K562 (cell line): ENCODE measurements around the gene MCU. TPM values are rescaled to one million over a fixed set of nuclear protein-coding genes. Genes with fewer than 3 reads are reported as not detected.
A peak's percentile ranks its signal among the peaks of the same experiment; 100 is the strongest.

Experiments
- ATAC-seq: fragments of 200-7000 bp; cut with Tn5 transposase; 3 replicates; pipeline ENCODE4 v1.9.1; 2020; ENCODE audit warnings: moderate library complexity
- BruUV-seq: library from RNA; stranded (reverse); fragments of 400-500 nt; replicated peaks from 2 replicates; lab custom pipeline; 2021; lab: Mats Ljungman, UMichigan
- CTCF ChIA-PET: fragments of 300-600 bp; formaldehyde crosslinking; extraction: SDS; loops from one replicate; lab custom pipeline; 2021; ENCODE audit warnings: low intra/inter-chr PET ratio; lab: Yijun Ruan, JAX
- POLR2A ChIA-PET: fragments of 300-600, 350-650 bp; sonication (Branson Sonifier 250); formaldehyde crosslinking; extraction: SDS; loops from one replicate; lab custom pipeline; 2021; ENCODE audit warnings: antibody characterized with exemption, inconsistent platforms; lab: Yijun Ruan, JAX
- DNase-seq, 4 experiments: peaks; one replicate each; pipeline versions ENCODE4 v3.0.0 to v3.0.0-alpha.2; 2011 to 2018; ENCODE audit warnings: low spot score in 3 of 4, mixed read lengths in 3 of 4; ENCODE audit errors: extremely low read depth in 1 of 4
- FAIRE-seq: peaks from 2 replicates; lab custom pipeline; 2011; peaks lifted over from hg19 to GRCh38; lab: Jason Lieb, UNC
- H2AFZ ChIP-seq: 2 replicates; pipeline ENCODE4 v1.6.0; 2011; ENCODE audit warnings: low read depth, low read length, control low read depth, inconsistent platforms
- H3K27ac ChIP-seq: fragments of 200-600 bp; 3 replicates; pipeline ENCODE4 v1.8.0; 2011; ENCODE audit warnings: low read depth, mild to moderate bottlenecking, control low read depth, inconsistent platforms, low read length, moderate library complexity, mixed read lengths; ENCODE audit errors: extremely low read depth
- H3K27me3 ChIP-seq, 2 experiments: fragments of 300-600 bp in 1 of 2; 2 replicates in 1 of 2; 3 replicates in 1 of 2; pipeline versions ENCODE4 v1.6.0 to v1.8.0; 2011; ENCODE audit warnings: inconsistent platforms in 2 of 2, low read length in 2 of 2, mild to moderate bottlenecking in 1 of 2, mixed read lengths in 1 of 2, moderate library complexity in 1 of 2; ENCODE audit not compliant: control insufficient read depth in 2 of 2, insufficient read depth in 2 of 2
- H3K36me3 ChIP-seq: fragments of 300-600 bp; 3 replicates; pipeline ENCODE4 v1.8.0; 2011; ENCODE audit warnings: mild to moderate bottlenecking, low read length, inconsistent platforms; ENCODE audit not compliant: control insufficient read depth, insufficient read depth
- H3K4me1 ChIP-seq, 2 experiments: fragments of 200-600 bp in 1 of 2; replicated peaks in 1 of 2; 2 replicates in 1 of 2; 3 replicates in 1 of 2; pipeline versions ENCODE4 v1.5.1 to v1.8.0; 2011; ENCODE audit warnings: inconsistent platforms in 2 of 2, low read length in 2 of 2, mild to moderate bottlenecking in 1 of 2, mixed read lengths in 1 of 2, moderate library complexity in 1 of 2; ENCODE audit not compliant: control insufficient read depth in 2 of 2, insufficient read depth in 2 of 2
- H3K4me2 ChIP-seq: 2 replicates; pipeline ENCODE4 v1.6.1; 2011; ENCODE audit warnings: low read length, control low read depth, inconsistent platforms, mixed read lengths; ENCODE audit not compliant: insufficient read depth
- H3K4me3 ChIP-seq: fragments of 200-600 bp; sonication (generic), shearing (Covaris generic); 2 replicates; pipeline ENCODE4 v1.5.1; 2016; ENCODE audit warnings: control low read depth, inconsistent platforms
- H3K79me2 ChIP-seq: fragments of 200-600 bp; 3 replicates; pipeline ENCODE4 v1.8.0; 2011; ENCODE audit warnings: low read length, inconsistent platforms; ENCODE audit not compliant: control insufficient read depth, insufficient read depth
- H3K9ac ChIP-seq, 2 experiments: 2 replicates each; pipeline versions ENCODE4 v1.6.0 to v1.6.1; 2011; ENCODE audit warnings: low read depth in 2 of 2, low read length in 2 of 2, control low read depth in 1 of 2, inconsistent platforms in 1 of 2, mild to moderate bottlenecking in 1 of 2, mixed read lengths in 1 of 2; ENCODE audit not compliant: insufficient read depth in 1 of 2
- H3K9me1 ChIP-seq: one replicate; pipeline ENCODE4 v1.6.0; 2011; ENCODE audit warnings: inconsistent platforms, mild to moderate bottlenecking, low read length, moderate library complexity; ENCODE audit not compliant: control insufficient read depth, insufficient read depth
- H3K9me3 ChIP-seq: replicated peaks from 2 replicates; pipeline ENCODE4 v1.5.1; 2011; ENCODE audit warnings: low read depth, low read length, inconsistent platforms; ENCODE audit not compliant: control insufficient read depth, insufficient read depth
- H4K20me1 ChIP-seq: replicated peaks from 2 replicates; pipeline ENCODE4 v1.6.1; 2011; ENCODE audit warnings: low read length, inconsistent platforms, mixed read lengths; ENCODE audit not compliant: control insufficient read depth, insufficient read depth
- BRCA1 ChIP-seq, 2 experiments: fragments of 450-650 bp in 1 of 2; sonication (generic) in 1 of 2; formaldehyde crosslinking in 1 of 2; IDR thresholded peaks; 2 replicates each; pipeline versions ENCODE4 v1.5.0 to v1.6.1; 2017 to 2020; ENCODE audit warnings: mild to moderate bottlenecking in 1 of 2, missing genetic modification reagents in 1 of 2
- ESRRA ChIP-seq: fragments of 450-650 bp; IDR thresholded peaks from 2 replicates; pipeline ENCODE4 v1.6.1; 2014; ENCODE audit warnings: low read depth, mild to moderate bottlenecking, moderate library complexity, borderline replicate concordance
- ETS2 ChIP-seq: IDR thresholded peaks from 2 replicates; pipeline ENCODE4 v1.6.1; 2016; ENCODE audit warnings: borderline replicate concordance, missing genetic modification characterization, mild to moderate bottlenecking, moderate library complexity, missing compliant biosample characterization; ENCODE audit not compliant: poor library complexity, severe bottlenecking
- FIP1L1 ChIP-seq: fragments of 200-400 bp; formaldehyde crosslinking; IDR thresholded peaks from 2 replicates; pipeline ENCODE4 v1.6.1; 2018; ENCODE audit warnings: mild to moderate bottlenecking, low read depth, low read length; ENCODE audit not compliant: poor library complexity, severe bottlenecking
- FOXJ2 ChIP-seq: fragments of 200-800 bp; sonication (Bioruptor generic); IDR thresholded peaks from 2 replicates; pipeline ENCODE4 v1.6.1; 2016; ENCODE audit warnings: missing genetic modification characterization, missing compliant biosample characterization
- HDAC1 ChIP-seq, 2 experiments: fragments of 450-650 bp; IDR thresholded peaks; 2 replicates each; pipeline ENCODE4 v1.6.1; 2016 to 2017; ENCODE audit warnings: inconsistent platforms in 1 of 2, mild to moderate bottlenecking in 1 of 2, moderate library complexity in 1 of 2
- RFX1 ChIP-seq: fragments of 450-650 bp; IDR thresholded peaks from 2 replicates; pipeline ENCODE4 v1.6.1; 2016; ENCODE audit warnings: mild to moderate bottlenecking, moderate library complexity
- SIN3A ChIP-seq, 2 experiments: fragments of 150-350 bp in 1 of 2; IDR thresholded peaks; 2 replicates each; pipeline ENCODE4 v1.6.1; 2011 to 2016; ENCODE audit warnings: borderline replicate concordance in 2 of 2, low read depth in 2 of 2, low read length in 2 of 2, mild to moderate bottlenecking in 2 of 2, moderate library complexity in 2 of 2; ENCODE audit not compliant: control insufficient read depth in 1 of 2
- SIN3B ChIP-seq: fragments of 450-650 bp; IDR thresholded peaks from 2 replicates; pipeline ENCODE4 v1.6.1; 2017; ENCODE audit warnings: low read depth, mild to moderate bottlenecking, moderate library complexity
- WGBS: fragments of 100-300 bp; shearing (Covaris generic); methylation state at CpG from one replicate; pipeline ENCODE4 v1.1.6; 2016; ENCODE audit warnings: low coverage, mixed read lengths; ENCODE audit not compliant: insufficient coverage; ENCODE audit errors: missing lambda C conversion rate; 5-methylcytosine and 5-hydroxymethylcytosine counted together
- in situ Hi-C: fragments of 300-500 bp; cut with MboI; formaldehyde crosslinking; loops from 4 replicates; pipeline ENCODE4 v1.15.0; 2018; ENCODE audit warnings: inconsistent platforms, mixed read lengths
- intact Hi-C: fragments of 100-400 bp; cut with micrococcal nuclease; formaldehyde crosslinking; loops from 2 replicates; pipeline ENCODE4 v1.14.2; 2022
- polyA plus RNA-seq, 8 experiments: library from polyadenylated mRNA; depleted of rRNA in 4 of 8; stranded (reverse) in 5 of 8; unstranded in 3 of 8; fragments of >200 nt; fragmentation: Nextera tagmentation in 2 of 8; fragmentation: Illumina TruSeq in 1 of 8; extraction: Ambion mirVana in 2 of 8; extraction: Trizol in 1 of 8; gene quantifications; 2 replicates each; pipeline versions ENCODE4 v1.2.1 to v1.2.3, GENCODE V29; 2011 to 2014; ENCODE audit warnings: inconsistent platforms in 1 of 8, missing spikeins in 1 of 8
- total RNA-seq, 7 experiments: library from RNA; depleted of rRNA in 6 of 7; stranded (reverse); fragments of >200 nt in 6 of 7; fragmentation: Illumina TruSeq in 2 of 7; extraction: Trizol in 2 of 7; gene quantifications; 2 replicates each; pipeline versions ENCODE4 v1.2.1 to v1.2.3, GENCODE V29; 2011 to 2021; ENCODE audit warnings: low replicate concordance in 1 of 7

MCU gene
- total and polyA plus RNA-seq, 9 of the 15 experiments (the other 6 are each of a cell fraction or from before 2014, with no cell fraction given) = 8.2 to 88.8 (median 21.3) TPM

DNA sequence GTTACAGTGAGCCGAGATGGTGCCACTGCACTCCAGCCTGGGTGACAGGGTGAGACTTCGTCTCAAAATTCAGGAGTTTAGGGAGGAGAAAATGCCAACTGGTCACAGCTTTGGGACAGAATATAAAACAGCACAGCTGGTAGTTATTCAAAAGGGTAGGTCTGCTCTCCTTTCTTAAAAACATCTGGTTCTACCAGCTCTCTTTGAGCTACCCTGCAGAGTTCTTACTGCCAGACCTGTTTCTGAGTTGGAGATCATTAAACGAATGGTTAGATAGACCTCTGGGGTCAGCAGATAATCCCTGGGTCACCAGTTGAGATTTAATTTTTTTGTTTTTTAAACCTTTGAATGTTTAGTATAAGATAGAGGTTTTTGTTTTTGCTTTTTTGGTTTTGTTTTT is 52.6 kb downstream of the MCU start:
- ATAC-seq = no peak
- no peak overlapping the region for H3K4me3 ChIP-seq
- H3K79me2 ChIP-seq = no peaks in the 10 kb centered on the region
- TF ChIP-seq BRCA1 (IDR thresholded peaks at IDR 0.05) (no peak), BRCA1 (CRISPR knock-in tag; IDR thresholded peaks at IDR 0.05) (no peak), SIN3B (no peak), FIP1L1 (no peak)
- in situ Hi-C loops = no loop called here
- H3K27me3 ChIP-seq = no peaks in the 10 kb centered on the region
- WGBS = 38% methylated on average over 3 of the region's 3 CpGs
- no peaks in the 10 kb centered on the region for H3K9me1 ChIP-seq
- H3K9ac ChIP-seq = no peak overlapping the region
- no TSS peak for BruUV-seq
- no peaks in the 10 kb centered on the region; a peak in 1 of 5 replicates for H3K4me1 ChIP-seq
- POLR2A ChIA-PET = interaction anchor here (0.6 to 2.0 kb wide), 6 partner anchors 10 to 1058 kb away, joined by 3 to 9 read pairs (median 4); no protein-coding TSS in a partner anchor
- H3K4me2 ChIP-seq = no peak overlapping the region
- no peaks in the 10 kb centered on the region for H3K9me3 ChIP-seq
- no peak overlapping the region for H2AFZ ChIP-seq
- intact Hi-C loops = no loop called here
- H4K20me1 ChIP-seq = no peaks in the 10 kb centered on the region
- DNase-seq = no peak
- H3K27ac ChIP-seq = no peak overlapping the region
- CTCF ChIA-PET = no interaction called here
- H3K36me3 ChIP-seq = no peaks in the 10 kb centered on the region
- FAIRE-seq = no peak

DNA sequence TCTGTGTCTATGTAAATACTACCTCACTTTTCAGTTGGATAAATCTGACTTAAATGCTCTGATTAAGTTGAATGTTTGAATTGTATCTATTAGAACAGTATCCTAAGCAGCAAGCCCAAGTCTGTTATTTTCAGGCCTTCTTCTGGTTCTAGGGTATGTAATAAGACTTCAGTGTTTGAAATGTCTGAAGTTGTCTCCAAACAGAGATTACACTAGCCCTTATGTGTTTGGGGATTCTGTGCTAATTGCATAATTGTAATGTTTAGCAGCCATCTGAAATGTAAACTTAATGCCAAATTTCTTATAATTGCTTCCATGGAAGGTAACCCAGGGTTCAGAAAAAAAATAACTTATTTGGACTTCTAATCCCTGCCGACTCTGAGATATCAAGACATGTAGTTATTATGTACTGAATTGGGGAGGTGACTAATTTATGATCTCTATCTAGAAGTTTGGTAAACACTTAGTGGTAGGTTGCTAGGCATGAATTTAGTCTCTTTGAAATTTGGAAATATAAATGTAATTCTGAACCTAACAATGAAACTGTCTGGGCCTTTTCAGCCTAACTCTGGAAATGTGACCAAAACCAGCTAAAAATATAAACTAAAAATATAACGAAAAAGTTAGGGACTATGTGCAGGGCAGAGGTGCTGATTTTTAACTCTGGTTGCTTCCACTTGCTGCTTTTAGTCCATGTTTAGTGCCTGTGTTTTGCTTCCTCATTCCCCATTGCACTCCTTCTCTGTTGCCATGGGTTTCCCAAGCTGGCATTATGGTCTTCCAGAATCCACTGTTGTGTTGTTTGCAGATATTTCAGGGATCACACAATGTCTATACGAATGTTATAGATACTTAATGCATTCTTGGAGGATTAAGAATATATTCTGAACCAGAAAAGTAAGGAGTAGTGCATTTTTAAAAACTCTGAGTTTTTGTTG is 54.8 kb downstream of the MCU start:
- Histone ChIP-seq H4K20me1 (no peaks in the 10 kb centered on the region), H3K4me3 (no peak overlapping the region), H2AFZ (no peak overlapping the region), H3K9me1 (no peaks in the 10 kb centered on the region), H3K4me2 (no peak overlapping the region), H3K79me2 (no peaks in the 10 kb centered on the region), H3K27me3 (no peaks in the 10 kb centered on the region), H3K9me3 (no peaks in the 10 kb centered on the region), H3K9ac (no peak overlapping the region), H3K4me1 (no peaks in the 10 kb centered on the region; a peak in 1 of 5 replicates), H3K27ac (no peak overlapping the region), H3K36me3 (no peaks in the 10 kb centered on the region)
- FAIRE-seq = no peak
- POLR2A ChIA-PET = interaction anchor here (1.0 kb wide), 1 partner anchor 9 kb away, joined by 3 read pairs; no protein-coding TSS in a partner anchor
- in situ Hi-C loops = no loop called here
- ATAC-seq = no peak
- BruUV-seq = TSS peak; percentile 17
- CTCF ChIA-PET = no interaction called here
- TF ChIP-seq SIN3A (IDR thresholded peaks at IDR 0.05; ENCODE audit: borderline replicate concordance in 2 of 2, control insufficient read depth in 1 of 2, low read depth in 2 of 2, low read length in 2 of 2) (no peak), ESRRA (no peak), HDAC1 (IDR thresholded peaks at IDR 0.05) (no peak), RFX1 (peak; percentile 41), FOXJ2 (tag) (0 out of 2 replicates have a peak, but pooled peaks have one; percentile 35), ETS2 (tag) (no peak)
- WGBS = 40% methylated on average over 3 of the region's 3 CpGs
- no peak for DNase-seq
- intact Hi-C loops = no loop called here
